GM10266 (cell line): ENCODE results near the gene TCF7.

ENCODE experiments used
- DNase-seq: peaks from one replicate; pipeline ENCODE4 v3.0.0; 2012; ENCODE audit errors: extremely low spot score
- TF ChIP-seq, protein P1 (sequence below): IDR thresholded peaks from 2 replicates; pipeline ENCODE4 v1.5.1; 2012; ENCODE audit warnings: mild to moderate bottlenecking, low read depth; ENCODE audit not compliant: control insufficient read depth, insufficient read depth; ENCODE audit errors: missing control alignments

Gene TCF7

DNA sequence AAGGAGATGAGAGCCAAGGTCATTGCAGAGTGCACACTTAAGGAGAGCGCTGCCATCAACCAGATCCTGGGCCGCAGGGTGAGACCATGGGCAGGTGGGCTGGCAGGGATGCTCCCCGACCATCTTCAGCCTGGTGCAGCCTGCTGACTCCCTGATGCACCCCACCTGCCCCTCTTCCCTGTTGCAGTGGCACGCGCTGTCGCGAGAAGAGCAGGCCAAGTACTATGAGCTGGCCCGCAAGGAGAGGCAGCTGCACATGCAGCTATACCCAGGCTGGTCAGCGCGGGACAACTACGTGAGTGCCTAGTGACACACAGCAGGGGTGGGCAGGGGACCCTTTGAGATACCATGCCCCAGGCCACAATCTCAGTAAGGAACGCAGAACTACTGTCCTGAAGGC lies 28.3 kb downstream of the TCF7 start:
- DNase-seq = no peak
- TF ChIP-seq, protein P1, sequence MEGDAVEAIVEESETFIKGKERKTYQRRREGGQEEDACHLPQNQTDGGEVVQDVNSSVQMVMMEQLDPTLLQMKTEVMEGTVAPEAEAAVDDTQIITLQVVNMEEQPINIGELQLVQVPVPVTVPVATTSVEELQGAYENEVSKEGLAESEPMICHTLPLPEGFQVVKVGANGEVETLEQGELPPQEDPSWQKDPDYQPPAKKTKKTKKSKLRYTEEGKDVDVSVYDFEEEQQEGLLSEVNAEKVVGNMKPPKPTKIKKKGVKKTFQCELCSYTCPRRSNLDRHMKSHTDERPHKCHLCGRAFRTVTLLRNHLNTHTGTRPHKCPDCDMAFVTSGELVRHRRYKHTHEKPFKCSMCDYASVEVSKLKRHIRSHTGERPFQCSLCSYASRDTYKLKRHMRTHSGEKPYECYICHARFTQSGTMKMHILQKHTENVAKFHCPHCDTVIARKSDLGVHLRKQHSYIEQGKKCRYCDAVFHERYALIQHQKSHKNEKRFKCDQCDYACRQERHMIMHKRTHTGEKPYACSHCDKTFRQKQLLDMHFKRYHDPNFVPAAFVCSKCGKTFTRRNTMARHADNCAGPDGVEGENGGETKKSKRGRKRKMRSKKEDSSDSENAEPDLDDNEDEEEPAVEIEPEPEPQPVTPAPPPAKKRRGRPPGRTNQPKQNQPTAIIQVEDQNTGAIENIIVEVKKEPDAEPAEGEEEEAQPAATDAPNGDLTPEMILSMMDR = no peak

DNA sequence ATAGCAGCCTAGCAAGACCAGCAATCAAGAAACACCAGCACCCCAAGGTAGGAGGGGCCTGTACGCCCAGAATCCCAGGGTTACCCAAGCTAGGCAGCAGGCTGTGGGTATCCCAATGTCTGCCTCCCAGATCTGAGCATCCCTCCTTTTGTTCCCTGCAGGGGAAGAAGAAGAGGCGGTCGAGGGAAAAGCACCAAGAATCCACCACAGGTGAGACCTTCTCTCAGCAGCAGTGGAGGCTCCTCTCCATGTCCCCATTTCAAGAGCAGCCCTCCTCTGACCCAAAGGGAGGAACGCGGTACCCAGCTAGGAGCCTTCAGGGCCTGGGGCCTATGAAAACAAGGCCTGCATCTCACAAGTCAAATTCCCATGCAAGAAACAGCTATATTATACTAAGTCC lies 28.9 kb downstream of the TCF7 start:
- TF ChIP-seq, protein P1 = no peak
- no peak for DNase-seq

DNA sequence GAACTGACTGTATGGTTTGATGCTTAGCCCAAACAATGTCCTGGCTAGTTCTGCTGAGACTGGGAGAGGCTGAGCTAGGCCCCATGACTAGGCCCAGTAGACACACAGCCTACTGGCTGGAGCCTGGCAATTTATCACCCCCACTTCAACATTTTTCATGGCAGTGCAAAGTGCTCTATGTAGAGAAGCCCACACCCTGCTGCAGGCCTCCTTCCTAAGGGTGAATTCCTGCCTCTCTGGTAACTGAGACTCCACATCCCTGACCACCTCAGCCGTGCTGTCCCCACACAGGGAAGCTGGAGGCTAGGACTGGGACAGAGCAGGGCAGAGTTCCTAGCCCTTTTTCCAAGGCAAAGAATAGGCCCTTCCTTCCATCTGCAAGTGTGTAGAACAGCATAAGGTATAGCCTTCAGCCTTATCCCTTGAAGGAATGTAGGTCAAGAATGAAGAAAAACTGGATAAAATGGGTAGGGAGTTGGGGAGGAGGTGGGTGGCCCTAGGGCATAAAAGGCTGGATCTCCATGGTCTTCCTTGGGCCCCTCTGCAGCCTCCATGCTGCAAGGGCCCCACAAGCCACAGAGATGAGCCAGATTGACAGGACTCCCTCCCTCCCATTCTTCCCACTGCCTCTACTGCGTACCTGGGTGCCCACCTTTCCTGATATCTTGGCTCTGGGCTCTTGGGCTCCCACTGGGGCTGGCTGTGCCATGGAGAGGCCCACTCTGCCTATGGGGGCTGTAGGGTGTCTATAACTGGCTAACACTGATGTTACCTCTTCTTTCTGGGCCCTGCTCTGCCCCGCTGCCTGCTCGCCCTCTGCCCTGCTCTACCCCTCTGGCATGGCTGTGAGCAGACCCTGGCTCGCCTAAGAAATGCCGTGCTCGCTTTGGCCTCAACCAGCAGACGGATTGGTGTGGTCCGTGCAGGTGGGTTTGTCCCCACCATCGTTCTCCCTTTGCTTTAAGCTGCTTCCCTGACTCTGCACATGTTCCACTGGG lies 29.8 kb downstream of the TCF7 start:
- DNase-seq = no peak
- TF ChIP-seq, protein P1 = no peak

DNA sequence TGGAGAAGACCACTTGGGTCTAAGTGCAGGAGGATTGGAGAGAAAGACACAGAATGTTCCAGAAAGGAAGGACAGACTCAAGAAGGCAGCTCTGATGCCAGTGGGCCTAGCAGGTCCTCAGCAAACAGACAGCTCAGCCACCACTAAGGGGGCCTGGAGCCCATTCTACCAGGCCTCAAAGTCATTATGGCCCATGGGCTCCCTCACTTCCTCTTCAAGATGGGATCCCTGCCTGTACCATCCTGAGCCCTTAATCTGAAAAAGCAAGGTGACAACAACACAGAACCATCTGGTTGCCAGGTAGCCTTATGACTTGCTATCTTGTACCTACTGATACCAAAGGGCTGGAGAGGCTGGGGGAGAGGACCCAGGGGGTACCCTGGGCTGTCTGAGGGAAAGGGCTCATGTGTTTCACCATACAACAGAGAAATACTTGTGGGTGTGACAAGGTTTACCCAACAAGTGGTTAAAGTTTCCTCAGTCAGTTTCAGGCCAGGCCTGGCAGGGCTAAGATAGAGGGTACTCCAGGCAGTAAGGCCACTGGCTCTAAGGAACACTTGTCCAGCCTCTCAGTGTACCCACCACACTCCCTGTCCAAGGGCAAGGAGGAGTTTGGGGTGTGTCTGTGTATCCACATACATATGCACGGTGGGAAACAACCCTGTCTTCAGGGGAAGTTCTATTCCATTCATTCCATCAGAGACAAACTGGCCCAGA lies 30.7 kb downstream of the TCF7 start:
- DNase-seq = no peak
- TF ChIP-seq, protein P1 = no peak

DNA sequence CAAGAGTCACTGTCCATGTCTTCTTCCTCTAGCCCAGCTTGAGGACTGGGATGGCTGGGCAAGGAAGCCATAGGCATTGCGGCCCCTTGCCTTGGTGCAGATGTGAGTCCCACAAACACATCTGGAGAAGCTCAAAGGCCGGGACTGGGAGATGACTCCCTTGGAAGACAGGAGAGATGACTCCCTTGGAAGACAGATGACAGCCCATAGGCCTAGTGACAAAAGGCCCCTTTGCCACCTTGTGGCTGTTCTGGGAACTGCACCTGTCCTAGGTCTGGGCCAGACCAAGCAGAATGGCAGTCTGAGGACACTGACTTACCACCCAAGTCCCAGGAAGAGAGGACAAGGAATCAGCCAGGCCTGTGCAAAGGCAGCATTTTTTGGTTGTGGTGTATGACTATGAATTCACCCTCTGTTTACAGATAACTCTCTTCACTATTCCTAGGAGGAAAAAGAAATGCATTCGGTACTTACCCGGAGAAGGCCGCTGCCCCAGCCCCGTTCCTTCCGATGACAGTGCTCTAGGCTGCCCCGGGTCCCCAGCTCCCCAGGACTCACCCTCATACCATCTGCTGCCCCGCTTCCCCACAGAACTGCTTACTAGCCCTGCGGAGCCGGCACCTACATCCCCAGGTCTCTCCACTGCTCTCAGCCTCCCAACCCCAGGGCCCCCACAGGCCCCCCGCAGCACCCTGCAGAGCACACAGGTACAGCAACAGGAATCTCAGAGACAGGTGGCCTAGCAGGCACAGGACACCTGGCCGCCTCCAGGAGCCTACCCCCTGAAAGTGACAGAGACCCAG lies 31.5 kb downstream of the TCF7 start:
- DNase-seq = peak; percentile 59
- TF ChIP-seq, protein P1 = peak; percentile 97

DNA sequence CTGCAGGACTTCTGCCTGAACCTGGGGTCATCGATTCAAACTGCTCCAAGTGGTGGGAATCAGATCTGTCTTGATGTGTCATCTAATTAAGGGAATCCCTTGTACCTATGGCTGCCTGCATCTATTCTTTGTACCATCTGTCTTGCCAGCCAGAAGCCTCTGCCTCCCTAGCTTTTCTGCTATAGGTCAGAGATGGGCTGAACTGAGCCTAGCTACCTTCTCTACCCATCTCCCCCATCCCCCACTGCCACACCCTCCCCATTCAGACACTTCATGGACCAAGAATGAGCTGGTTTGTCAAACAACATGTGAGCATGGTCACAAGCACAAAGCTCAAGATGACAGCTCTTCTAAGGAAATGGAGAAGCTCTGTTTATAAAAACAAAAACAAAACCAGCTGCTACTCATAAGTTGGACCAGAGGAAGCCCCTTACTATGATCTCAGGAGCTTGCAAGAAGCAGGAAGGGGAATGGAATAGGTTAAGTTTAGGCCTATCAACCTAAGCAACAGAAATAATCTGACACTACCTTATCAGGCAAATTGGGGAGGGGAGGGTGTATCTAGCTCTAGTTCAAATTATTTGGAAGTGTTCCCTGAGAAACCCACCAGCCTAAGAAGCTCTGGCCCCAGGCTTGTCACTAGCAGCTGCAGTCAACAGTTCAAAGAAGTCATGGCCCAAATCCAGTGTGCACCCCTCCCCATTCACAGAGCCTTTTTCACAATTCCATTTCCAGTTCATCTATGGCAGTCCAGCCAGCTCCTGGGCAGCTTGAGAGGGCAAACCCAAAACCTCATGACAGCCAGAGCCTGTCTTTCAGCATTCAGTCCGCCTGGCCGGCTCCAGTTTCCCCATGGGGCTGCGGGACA lies 32.4 kb downstream of the TCF7 start:
- DNase-seq = no peak
- TF ChIP-seq, protein P1 = no peak
